Ascending aorta (tissue), 2 donors: ENCODE data around the gene TIGAR. TPM values are rescaled to one million over a fixed set of nuclear protein-coding genes. Genes with fewer than 3 reads are reported as not detected.
A peak's percentile ranks its signal among the peaks of the same experiment; 100 is the strongest.

Experiments
- DNase-seq, 2 donors: peaks; one replicate each; pipeline ENCODE4 v3.0.0-alpha.2; 2019; ENCODE audit warnings: low spot score in 2 of 2
- H3K27ac ChIP-seq, 2 donors: fragments of 200-600 bp; sonication (generic); one replicate each; pipeline ENCODE4 v1.5.1; 2016 to 2017; ENCODE audit warnings: mild to moderate bottlenecking in 1 of 2
- H3K27me3 ChIP-seq: fragments of 200-600 bp; sonication (generic); one replicate; pipeline ENCODE4 v1.5.1; 2017
- H3K36me3 ChIP-seq, 2 donors: fragments of 200-600 bp; sonication (generic); one replicate each; pipeline ENCODE4 v1.5.1; 2016
- H3K4me1 ChIP-seq, 2 donors: fragments of 200-600 bp; sonication (generic); one replicate each; pipeline ENCODE4 v1.5.1; 2016 to 2017; ENCODE audit warnings: mild to moderate bottlenecking in 1 of 2
- H3K4me3 ChIP-seq, 2 donors: fragments of 200-600 bp; sonication (generic); one replicate each; pipeline ENCODE4 v1.5.1; 2016 to 2017; ENCODE audit warnings: mild to moderate bottlenecking in 1 of 2
- H3K9me3 ChIP-seq, 2 donors: fragments of 200-600 bp; sonication (generic); one replicate each; pipeline ENCODE4 v1.5.1; 2016
- CTCF ChIP-seq, 3 experiments: fragments of 200-600 bp in 2 of 3; fragments of 450-650 bp in 1 of 3; sonication (generic) in 2 of 3; IDR thresholded peaks; one replicate each; pipeline ENCODE4 v1.5.1; 2016 to 2019; ENCODE audit warnings: antibody characterized with exemption in 3 of 3, mild to moderate bottlenecking in 1 of 3, moderate library complexity in 1 of 3
- intact Hi-C: fragments of 100-400 bp; cut with DNase I; formaldehyde crosslinking; loops from one replicate; pipeline ENCODE4 v1.15.1; 2023
- total RNA-seq: library from RNA; depleted of rRNA; stranded (reverse); fragments of >200 nt; gene quantifications from one replicate; pipeline ENCODE4 v1.1.0, GENCODE V29; 2016

Gene TIGAR
- total RNA-seq, 1 donor from 2014 or later, result 4.4 TPM

- no peak overlapping the region for H3K4me3 ChIP-seq
- intact Hi-C loops, result no loop called here
- no peaks in the 10 kb centered on the region for H3K27me3 ChIP-seq
- H3K9me3 ChIP-seq, result no peaks in the 10 kb centered on the region
- peak in 1 of 2 donors; percentile 37 for DNase-seq
- TF ChIP-seq CTCF (IDR thresholded peaks at IDR 0.05), result no peak
- peaks cover 9 to 32% of the 10 kb centered on the region in 2 donors for H3K4me1 ChIP-seq
- no peak overlapping the region for H3K27ac ChIP-seq
- peaks cover 73 to 100% of the 10 kb centered on the region in 2 donors for H3K36me3 ChIP-seq
Measured at GRCh38 chr12:4284306-4284705, 36.7 kb upstream of the TIGAR start.

- H3K4me1 ChIP-seq, result peaks cover 9 to 24% of the 10 kb centered on the region in 2 donors
- peaks cover 78 to 100% of the 10 kb centered on the region in 2 donors for H3K36me3 ChIP-seq
- H3K27ac ChIP-seq, result no peak overlapping the region
- DNase-seq, result no peak
- no peaks in the 10 kb centered on the region for H3K27me3 ChIP-seq
- TF ChIP-seq CTCF (IDR thresholded peaks at IDR 0.05), result no peak
- no peaks in the 10 kb centered on the region for H3K9me3 ChIP-seq
- H3K4me3 ChIP-seq, result no peak overlapping the region
- intact Hi-C loops, result no loop called here
Measured at GRCh38 chr12:4285070-4285469, 35.9 kb upstream of the TIGAR start.

GRCh38 chr12:4286228-4286627 lies 34.8 kb upstream of the TIGAR start:
- intact Hi-C loops, result no loop called here
- Histone ChIP-seq H3K27me3 (no peaks in the 10 kb centered on the region), H3K4me3 (no peak overlapping the region), H3K9me3 (no peaks in the 10 kb centered on the region), H3K4me1 (peaks cover 3 to 15% of the 10 kb centered on the region in 2 donors), H3K36me3 (peaks cover 75 to 100% of the 10 kb centered on the region in 2 donors), H3K27ac (no peak overlapping the region)
- no peak for TF ChIP-seq CTCF (IDR thresholded peaks at IDR 0.05)
- DNase-seq, result peak in 1 of 2 donors; percentile 52

- DNase-seq, result peak in 1 of 2 donors; percentile 59
- no peaks in the 10 kb centered on the region for H3K27me3 ChIP-seq
- no peak for TF ChIP-seq CTCF (IDR thresholded peaks at IDR 0.05)
- H3K4me1 ChIP-seq, result peaks cover 3 to 15% of the 10 kb centered on the region in 2 donors
- H3K9me3 ChIP-seq, result no peaks in the 10 kb centered on the region
- H3K27ac ChIP-seq, result no peak overlapping the region
- H3K36me3 ChIP-seq, result peaks cover 69 to 100% of the 10 kb centered on the region in 2 donors
- intact Hi-C loops, result no loop called here
- no peak overlapping the region for H3K4me3 ChIP-seq
Measured at GRCh38 chr12:4286771-4287317, 34.2 kb upstream of the TIGAR start.

GRCh38 chr12:4287325-4288211 lies 33.4 kb upstream of the TIGAR start:
- peaks cover 3 to 17% of the 10 kb centered on the region in 2 donors for H3K4me1 ChIP-seq
- intact Hi-C loops, result no loop called here
- peak in 1 of 2 donors; percentile 58 for DNase-seq

More at GRCh38 chr12:4287325-4288211, 33.4 kb upstream of the TIGAR start:
- no peak overlapping the region for H3K4me3 ChIP-seq
- H3K27me3 ChIP-seq, result no peaks in the 10 kb centered on the region
- no peak for TF ChIP-seq CTCF (IDR thresholded peaks at IDR 0.05)
- H3K27ac ChIP-seq, result no peak overlapping the region
- H3K36me3 ChIP-seq, result peaks cover 62 to 93% of the 10 kb centered on the region in 2 donors
- H3K9me3 ChIP-seq, result no peaks in the 10 kb centered on the region
